H1 (cell line): Measurements from ENCODE around the gene BBIP1. TPM values are rescaled to one million over a fixed set of nuclear protein-coding genes. Genes with fewer than 3 reads are reported as not detected.

Source experiments
- CTCF ChIA-PET: fragments of 300-600 bp; sonication (Branson Sonifier 250); formaldehyde crosslinking; loops from one replicate; lab custom pipeline; 2021; ENCODE audit not compliant: partially characterized antibody; lab: Charles Lee
- POLR2A ChIA-PET: fragments of 300-600 bp; sonication (Branson Sonifier 250); formaldehyde crosslinking; loops from one replicate; lab custom pipeline; 2021; ENCODE audit warnings: inconsistent platforms; ENCODE audit not compliant: partially characterized antibody; lab: Charles Lee
- DNase-seq, 2 experiments: peaks; one replicate each; pipeline versions ENCODE4 v3.0.0 to v3.0.0-alpha.2; 2010 to 2022; ENCODE audit warnings: low spot score in 2 of 2, low read depth in 1 of 2, mixed read lengths in 1 of 2
- FAIRE-seq: peaks from 2 replicates; lab custom pipeline; 2011; peaks lifted over from hg19 to GRCh38; lab: Jason Lieb, UNC
- H2AFZ ChIP-seq: 2 replicates; pipeline ENCODE4 v1.8.1; 2012; ENCODE audit warnings: low read length, inconsistent platforms
- H2AK5ac ChIP-seq: 2 replicates; pipeline ENCODE4 v1.6.1; 2013; ENCODE audit warnings: low read depth, low read length
- H2BK120ac ChIP-seq: replicated peaks from 2 replicates; pipeline ENCODE3; 2013; ENCODE audit warnings: low read depth, low read length, inconsistent platforms
- H2BK12ac ChIP-seq: 2 replicates; pipeline ENCODE4 v1.6.1; 2013; ENCODE audit warnings: low read depth, low read length
- H2BK15ac ChIP-seq: 2 replicates; pipeline ENCODE4 v1.6.1; 2013; ENCODE audit warnings: low read length
- H2BK20ac ChIP-seq: 2 replicates; pipeline ENCODE4 v1.6.1; 2013; ENCODE audit warnings: low read length
- H2BK5ac ChIP-seq: 2 replicates; pipeline ENCODE4 v1.6.1; 2013; ENCODE audit warnings: low read depth, low read length
- H3K14ac ChIP-seq: 2 replicates; pipeline ENCODE4 v1.6.1; 2013; ENCODE audit warnings: inconsistent platforms; ENCODE audit not compliant: insufficient read length
- H3K18ac ChIP-seq: 2 replicates; pipeline ENCODE4 v1.6.1; 2013; ENCODE audit warnings: low read length; ENCODE audit errors: extremely low read depth
- H3K23ac ChIP-seq: 2 replicates; pipeline ENCODE4 v1.6.1; 2013; ENCODE audit warnings: inconsistent platforms; ENCODE audit not compliant: insufficient read length
- H3K23me2 ChIP-seq: 2 replicates; pipeline ENCODE4 v1.6.1; 2013; ENCODE audit warnings: low read depth, low read length
- H3K27ac ChIP-seq: 2 replicates; pipeline ENCODE4 v1.6.1; 2011; ENCODE audit warnings: low read depth, low read length, inconsistent platforms
- H3K27me3 ChIP-seq, 4 experiments: replicated peaks in 1 of 4; 1 replicate in 1 of 4; 2 replicates in 3 of 4; pipeline versions ENCODE4 v1.6.1 to v1.8.1; 2011 to 2013; ENCODE audit warnings: low read length in 3 of 4, mild to moderate bottlenecking in 3 of 4, inconsistent platforms in 2 of 4, mixed read lengths in 2 of 4, moderate library complexity in 1 of 4; ENCODE audit not compliant: control insufficient read depth in 3 of 4, insufficient read depth in 3 of 4; ENCODE audit errors: extremely low read depth in 1 of 4
- H3K36me3 ChIP-seq, 4 experiments: 2 replicates each; pipeline versions ENCODE4 v1.6.1 to v1.8.1; 2011 to 2013; ENCODE audit warnings: mild to moderate bottlenecking in 4 of 4, low read length in 3 of 4, moderate library complexity in 2 of 4, control low read depth in 1 of 4, inconsistent platforms in 1 of 4; ENCODE audit not compliant: insufficient read depth in 4 of 4, control insufficient read depth in 2 of 4
- H3K4ac ChIP-seq: replicated peaks from 2 replicates; pipeline ENCODE3; 2013; ENCODE audit warnings: low read length, low read depth, mixed read lengths, inconsistent platforms; ENCODE audit not compliant: insufficient read length
- H3K4me1 ChIP-seq, 4 experiments: replicated peaks in 1 of 4; 1 replicate in 1 of 4; 2 replicates in 3 of 4; pipeline versions ENCODE4 v1.6.1 to v1.8.1; 2011 to 2013; ENCODE audit warnings: low read length in 3 of 4, inconsistent platforms in 2 of 4, mixed read lengths in 1 of 4; ENCODE audit not compliant: insufficient read depth in 4 of 4, control insufficient read depth in 3 of 4
- H3K4me2 ChIP-seq, 2 experiments: 2 replicates each; pipeline versions ENCODE4 v1.6.1 to v1.8.1; 2011 to 2013; ENCODE audit warnings: low read depth in 2 of 2, low read length in 2 of 2, control low read depth in 1 of 2, inconsistent platforms in 1 of 2, mild to moderate bottlenecking in 1 of 2; ENCODE audit not compliant: insufficient read depth in 1 of 2
- H3K4me3 ChIP-seq, 4 experiments: fragments of 200-600, 300-600 bp in 1 of 4; sonication (generic), shearing (Covaris generic), sonication (Bioruptor Twin) in 1 of 4; 2 replicates each; pipeline versions ENCODE4 v1.5.1 to v1.8.1; 2011 to 2016; ENCODE audit warnings: low read length in 4 of 4, low read depth in 3 of 4, control low read depth in 2 of 4, inconsistent platforms in 2 of 4, mild to moderate bottlenecking in 2 of 4, mixed read lengths in 1 of 4, moderate library complexity in 1 of 4; ENCODE audit not compliant: insufficient read depth in 2 of 4; ENCODE audit errors: extremely low read depth in 1 of 4
- H3K56ac ChIP-seq: replicated peaks from 2 replicates; pipeline ENCODE3; 2013; ENCODE audit warnings: low read depth, mild to moderate bottlenecking, mixed read lengths, low read length, inconsistent platforms; ENCODE audit not compliant: insufficient read length
- H3K79me1 ChIP-seq: 2 replicates; pipeline ENCODE4 v1.6.1; 2013; ENCODE audit warnings: low read depth, low read length, control low read depth
- H3K79me2 ChIP-seq, 2 experiments: 2 replicates each; pipeline versions ENCODE4 v1.6.1 to v1.8.1; 2012 to 2013; ENCODE audit warnings: low read length in 2 of 2, mild to moderate bottlenecking in 2 of 2, inconsistent platforms in 1 of 2; ENCODE audit not compliant: insufficient read depth in 2 of 2, control insufficient read depth in 1 of 2
- H3K9ac ChIP-seq, 4 experiments: replicated peaks in 1 of 4; 1 replicate in 1 of 4; 2 replicates in 3 of 4; pipeline versions ENCODE4 v1.6.1 to v1.8.1; 2011 to 2013; ENCODE audit warnings: low read depth in 3 of 4, low read length in 3 of 4, control low read depth in 2 of 4, mild to moderate bottlenecking in 2 of 4, moderate library complexity in 2 of 4, inconsistent platforms in 1 of 4; ENCODE audit errors: extremely low read depth in 1 of 4
- H3K9me3 ChIP-seq, 2 experiments: 2 replicates each; pipeline versions ENCODE4 v1.6.1 to v1.8.1; 2012 to 2013; ENCODE audit warnings: mild to moderate bottlenecking in 2 of 2, moderate library complexity in 2 of 2, control low read depth in 1 of 2, inconsistent platforms in 1 of 2, low read depth in 1 of 2, low read length in 1 of 2, mixed read lengths in 1 of 2; ENCODE audit not compliant: insufficient read depth in 2 of 2
- H4K20me1 ChIP-seq, 2 experiments: replicated peaks in 1 of 2; 2 replicates each; pipeline versions ENCODE3 to v1.8.1; 2011 to 2013; ENCODE audit warnings: inconsistent platforms in 2 of 2, low read length in 2 of 2, mild to moderate bottlenecking in 1 of 2; ENCODE audit not compliant: insufficient read depth in 2 of 2, control insufficient read depth in 1 of 2
- H4K5ac ChIP-seq: 2 replicates; pipeline ENCODE4 v1.6.1; 2013; ENCODE audit warnings: low read length, low read depth, mixed read lengths, inconsistent platforms; ENCODE audit not compliant: insufficient read length
- H4K8ac ChIP-seq: 2 replicates; pipeline ENCODE4 v1.8.0; 2013; ENCODE audit warnings: mild to moderate bottlenecking, moderate library complexity, low read length, inconsistent platforms; ENCODE audit not compliant: insufficient read depth; ENCODE audit errors: extremely low read depth
- H4K91ac ChIP-seq: replicated peaks from 2 replicates; pipeline ENCODE3; 2013; ENCODE audit warnings: low read length, mixed read lengths, inconsistent platforms; ENCODE audit not compliant: insufficient read length
- CTCF ChIP-seq, 3 experiments: IDR thresholded peaks; 1 replicate in 2 of 3; 2 replicates in 1 of 3; pipeline versions ENCODE4 v1.5.1 to v1.6.1; 2011; ENCODE audit warnings: low read length in 3 of 3, mild to moderate bottlenecking in 3 of 3, inconsistent platforms in 2 of 3, low read depth in 1 of 3, moderate library complexity in 1 of 3; ENCODE audit not compliant: insufficient read depth in 1 of 3; ENCODE audit errors: control extremely low read depth in 1 of 3
- POLR2A ChIP-seq, 2 experiments: IDR thresholded peaks; 1 replicate in 1 of 2; 2 replicates in 1 of 2; pipeline ENCODE4 v1.6.1; 2011; ENCODE audit warnings: low read depth in 2 of 2, low read length in 2 of 2, mild to moderate bottlenecking in 2 of 2; ENCODE audit errors: control extremely low read depth in 1 of 2
- SAP30 ChIP-seq: fragments of 300-600 bp; sonication (generic); IDR thresholded peaks from 2 replicates; pipeline ENCODE4 v1.7.1; 2012; ENCODE audit warnings: low read length, moderate library complexity, mild to moderate bottlenecking, inconsistent platforms; ENCODE audit not compliant: insufficient read depth, insufficient replicate concordance
- TBP ChIP-seq: IDR thresholded peaks from 2 replicates; pipeline ENCODE4 v1.6.1; 2011; ENCODE audit warnings: low read depth, low read length, improper control_type of control experiment
- WGBS, 2 experiments: shearing (Covaris generic) in 1 of 2; methylation state at CpG; one replicate each; pipeline versions ENCODE4 v1.1.6 to v1.1.7; 2013 to 2015; ENCODE audit warnings: low lambda C conversion rate in 2 of 2, mixed read lengths in 2 of 2, inconsistent platforms in 1 of 2, low coverage in 1 of 2, missing lambda C conversion rate in 1 of 2; ENCODE audit not compliant: insufficient replicate concordance in 2 of 2, insufficient coverage in 1 of 2, insufficient read length in 1 of 2; ENCODE audit errors: extremely low coverage in 1 of 2, missing lambda C conversion rate in 1 of 2; 5-methylcytosine and 5-hydroxymethylcytosine counted together
- polyA plus RNA-seq, 7 experiments: library from polyadenylated mRNA; depleted of rRNA in 3 of 7; stranded (reverse) in 5 of 7; unstranded in 2 of 7; fragments of >200 nt in 5 of 7; fragments of 200-250 nt in 2 of 7; gene quantifications; 1 replicate in 5 of 7; 2 replicates in 1 of 7; 4 replicates in 1 of 7; pipeline versions ENCODE4 v1.2.1 to v1.2.3, GENCODE V29; 2011 to 2013; ENCODE audit warnings: missing spikeins in 2 of 7, mixed read lengths in 2 of 7
- total RNA-seq: library from RNA; stranded (reverse); fragmentation: NEBNext Ultra II Directional; extraction: Animal tissue kit (Norgen Biotek cat#: 25700); gene quantifications from 2 replicates; pipeline ENCODE4 v1.2.1, GENCODE V29; 2021

BBIP1 gene
- total and polyA plus RNA-seq, 2 of the 8 experiments (the other 6 are each of a cell fraction or from before 2014, with no cell fraction given), result 8.8 to 19.6 TPM

DNA sequence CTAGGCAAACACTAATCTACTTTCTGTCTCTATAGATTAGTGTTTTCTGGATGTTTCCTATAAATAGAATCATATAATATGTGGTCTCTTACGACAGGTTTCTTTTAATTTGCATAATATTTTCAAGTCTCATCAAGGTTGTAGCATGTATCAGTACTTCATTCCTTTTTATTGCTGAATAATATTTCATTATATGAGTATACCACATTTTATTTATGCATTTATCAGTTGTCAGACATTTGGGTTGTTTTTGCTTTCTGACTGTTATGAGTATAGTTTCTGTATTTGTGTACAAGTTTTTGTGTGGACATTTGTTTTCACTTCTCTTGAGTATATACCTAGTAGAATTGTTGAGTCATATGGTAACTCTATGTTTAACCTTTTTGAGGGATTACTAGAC, 48.7 kb upstream of the BBIP1 start:
- Histone ChIP-seq H4K8ac (no peak overlapping the region), H2AFZ (no peak overlapping the region), H4K5ac (no peak overlapping the region), H3K9ac (no peak overlapping the region), H3K79me1 (peaks cover 2% of the 10 kb centered on the region), H2BK5ac (no peak overlapping the region), H4K20me1 (no peaks in the 10 kb centered on the region), H2AK5ac (no peak overlapping the region), H3K9me3 (no peaks in the 10 kb centered on the region), H3K27ac (no peak overlapping the region), H2BK12ac (no peak overlapping the region), H3K79me2 (peaks cover 0 to 72% of the 10 kb centered on the region in 2 experiments; a peak in 2 of 4 replicates), H2BK20ac (no peak overlapping the region), H4K91ac (no peak overlapping the region), H3K14ac (no peak overlapping the region), H3K23ac (no peak overlapping the region), H3K56ac (no peak overlapping the region), H3K4me2 (no peak overlapping the region), H3K4ac (no peak overlapping the region), H2BK15ac (no peak overlapping the region), H3K36me3 (no peaks in the 10 kb centered on the region), H2BK120ac (no peak overlapping the region), H3K4me3 (no peak overlapping the region), H3K4me1 (peaks cover 0 to 3% (median 0%) of the 10 kb centered on the region in 4 experiments; a peak in 1 of 7 replicates), H3K18ac (no peak overlapping the region), H3K27me3 (no peaks in the 10 kb centered on the region), H3K23me2 (no peaks in the 10 kb centered on the region)
- POLR2A ChIA-PET, result no interaction called here
- WGBS, 2 experiments, result 0% methylated on average over 1 of the region's 1 CpG; no CpG with 5 or more reads in 1 of the 2 experiments
- TF ChIP-seq SAP30 (no peak), POLR2A (IDR thresholded peaks at IDR 0.05; ENCODE audit: control extremely low read depth in 1 of 2, low read depth in 2 of 2, low read length in 2 of 2) (no peak), CTCF (IDR thresholded peaks at IDR 0.05; ENCODE audit: control extremely low read depth in 1 of 3, insufficient read depth in 1 of 3, low read depth in 1 of 3, low read length in 3 of 3) (no peak), TBP (no peak)
- no peak for FAIRE-seq
- CTCF ChIA-PET, result no interaction called here
- no peak for DNase-seq
